Islet of Langerhans (tissue), 1 donor: ENCODE results near the gene AGPAT4.
"Not testable (repeated sequence)": the region's sequence is repeated elsewhere in the genome, so short reads cannot be mapped to it uniquely, and the experiment has no call there.

ENCODE experiments used
- FAIRE-seq: peaks from one replicate; lab custom pipeline; 2011; peaks lifted over from hg19 to GRCh38; lab: Jason Lieb, UNC

Gene AGPAT4

DNA sequence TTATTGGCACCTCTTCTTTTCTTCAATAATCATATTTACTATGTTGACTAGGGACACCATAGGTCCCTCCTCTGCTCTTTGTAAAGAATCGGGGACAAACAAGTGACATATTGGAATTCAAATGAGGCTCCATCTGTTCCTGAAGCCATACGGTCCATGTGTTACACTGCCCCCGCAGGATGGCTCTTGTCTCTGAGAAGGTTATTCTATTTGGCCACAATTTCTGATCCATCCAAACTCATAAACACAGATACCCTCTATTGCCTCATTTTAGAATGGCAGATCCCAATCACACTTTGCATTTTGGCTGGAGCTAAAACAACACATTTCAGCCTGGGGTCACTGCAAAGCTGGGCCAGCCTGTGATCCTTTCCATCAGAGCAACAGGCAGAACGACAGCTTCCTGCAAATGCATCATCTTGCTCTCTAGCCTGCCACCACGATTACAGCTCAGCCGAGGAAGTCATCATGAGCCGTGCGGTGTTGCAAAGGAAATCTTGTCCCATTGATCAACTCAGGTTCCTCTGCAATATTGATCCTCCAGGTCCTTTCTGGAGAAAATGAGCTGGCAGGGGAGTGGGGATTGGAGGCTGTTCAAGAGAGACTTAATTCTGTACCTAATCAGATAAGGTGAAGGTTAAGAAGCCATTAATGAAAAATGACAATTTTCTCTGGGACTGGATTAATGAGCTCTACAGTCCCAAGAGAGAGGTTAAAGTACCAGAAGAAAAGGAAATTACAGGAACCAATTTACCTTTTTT is 73.1 kb downstream of the AGPAT4 start:
- FAIRE-seq, result no peak

DNA sequence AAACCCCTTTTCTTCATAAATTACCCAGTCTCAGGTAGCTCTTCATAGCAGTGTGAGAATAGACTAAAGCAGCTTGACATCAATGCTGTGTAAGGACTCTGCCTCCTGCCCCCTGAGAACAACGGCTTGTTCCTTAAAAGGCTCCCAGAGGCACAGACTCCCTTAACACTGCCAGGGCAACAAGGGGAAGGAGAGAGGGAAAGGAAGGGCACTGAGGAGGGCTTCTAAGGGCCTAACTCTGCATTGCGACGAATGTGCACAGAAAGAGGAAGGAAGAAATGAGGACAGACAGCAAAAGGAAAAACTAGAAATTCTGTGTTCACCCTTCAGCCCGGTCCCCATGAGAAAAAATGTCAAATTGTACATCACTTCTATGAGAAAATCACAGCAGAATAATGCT is 74.0 kb downstream of the AGPAT4 start:
- no peak for FAIRE-seq

DNA sequence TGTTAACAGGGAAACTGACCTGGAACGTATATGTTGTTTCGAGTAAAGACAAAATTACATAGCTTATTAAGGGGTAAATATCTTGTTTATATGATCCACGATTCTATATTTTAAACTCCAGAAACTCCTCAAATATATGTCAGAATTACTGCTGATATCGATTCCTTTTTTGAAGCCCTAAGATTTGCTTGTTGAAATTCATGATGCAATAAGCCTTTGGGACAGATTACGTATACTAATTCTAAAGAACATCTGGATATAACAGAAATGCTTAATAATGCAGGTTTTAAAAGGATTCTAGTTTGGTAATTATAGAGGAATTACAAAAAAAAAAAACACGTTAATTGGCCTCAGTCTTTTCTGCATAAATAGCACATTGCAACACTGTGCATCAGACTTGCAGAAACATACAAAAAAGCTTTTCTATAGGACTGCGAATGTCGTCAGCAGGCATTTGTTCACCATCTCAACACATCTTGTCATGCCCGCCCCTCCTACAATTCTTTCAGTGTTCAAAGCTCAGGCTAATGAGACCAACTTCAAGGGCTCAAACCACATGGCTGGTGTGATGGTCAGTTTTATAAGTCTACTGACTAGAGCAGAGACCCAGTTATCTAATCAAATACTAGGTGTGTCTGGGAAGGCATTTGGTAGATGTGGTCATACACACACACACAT is 74.9 kb downstream of the AGPAT4 start:
- no peak for FAIRE-seq

DNA sequence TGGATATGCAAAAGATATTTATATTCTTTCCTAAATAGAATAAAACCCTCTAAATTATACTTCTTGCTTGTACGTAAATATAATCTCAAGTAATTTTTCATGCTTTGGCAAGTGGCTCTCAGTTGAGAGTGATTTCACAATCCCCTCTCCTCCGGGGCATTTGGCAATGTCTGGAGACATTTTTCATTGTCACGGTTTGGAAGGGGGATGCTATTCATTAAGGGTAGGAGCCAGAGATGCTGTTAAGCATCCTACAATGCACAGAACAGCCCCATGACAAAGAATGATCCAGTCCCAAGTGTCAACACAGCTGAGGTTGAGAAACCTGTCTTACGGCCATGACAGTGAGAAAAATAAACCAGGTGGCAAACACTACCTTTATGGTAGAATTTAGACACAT is 75.7 kb downstream of the AGPAT4 start:
- FAIRE-seq, result no peak

DNA sequence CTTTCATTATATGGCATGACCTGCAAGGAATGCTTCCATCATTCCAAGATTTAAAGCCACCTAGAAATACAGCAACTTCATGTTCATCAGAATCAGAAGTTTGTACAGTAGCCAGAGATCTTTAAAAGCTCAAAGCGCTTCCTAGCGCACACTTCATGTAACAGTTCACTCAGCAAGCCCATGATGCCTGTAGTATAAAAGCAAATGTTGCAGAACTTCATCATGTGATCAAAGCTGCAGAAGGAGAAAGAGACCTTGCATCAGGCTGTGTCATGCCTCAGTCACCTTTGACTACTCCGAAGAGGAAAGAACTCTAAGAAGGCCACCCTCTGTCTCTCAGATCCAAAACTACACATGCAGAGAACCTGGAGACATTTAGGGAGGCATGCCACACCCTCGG is 78.5 kb downstream of the AGPAT4 start:
- no peak for FAIRE-seq

DNA sequence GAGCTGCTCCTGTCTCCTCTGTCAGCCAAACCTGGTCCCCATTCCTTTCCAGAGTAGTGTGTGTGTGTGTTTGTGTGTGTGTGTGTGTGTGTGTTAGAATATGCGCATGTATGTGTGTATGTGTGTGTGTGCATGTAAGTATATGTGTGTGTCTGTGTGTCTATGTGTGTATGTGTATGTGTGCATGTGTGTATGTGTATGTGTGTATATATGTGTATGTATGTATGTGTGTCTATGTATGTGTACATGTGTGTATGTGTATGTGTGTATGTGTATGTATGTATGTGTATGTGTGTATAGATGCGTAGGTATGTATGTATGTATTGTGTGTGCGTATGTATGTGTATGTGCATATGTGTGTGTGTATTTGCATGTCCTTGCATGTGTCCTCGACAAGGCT is 79.5 kb downstream of the AGPAT4 start:
- no peak for FAIRE-seq

DNA sequence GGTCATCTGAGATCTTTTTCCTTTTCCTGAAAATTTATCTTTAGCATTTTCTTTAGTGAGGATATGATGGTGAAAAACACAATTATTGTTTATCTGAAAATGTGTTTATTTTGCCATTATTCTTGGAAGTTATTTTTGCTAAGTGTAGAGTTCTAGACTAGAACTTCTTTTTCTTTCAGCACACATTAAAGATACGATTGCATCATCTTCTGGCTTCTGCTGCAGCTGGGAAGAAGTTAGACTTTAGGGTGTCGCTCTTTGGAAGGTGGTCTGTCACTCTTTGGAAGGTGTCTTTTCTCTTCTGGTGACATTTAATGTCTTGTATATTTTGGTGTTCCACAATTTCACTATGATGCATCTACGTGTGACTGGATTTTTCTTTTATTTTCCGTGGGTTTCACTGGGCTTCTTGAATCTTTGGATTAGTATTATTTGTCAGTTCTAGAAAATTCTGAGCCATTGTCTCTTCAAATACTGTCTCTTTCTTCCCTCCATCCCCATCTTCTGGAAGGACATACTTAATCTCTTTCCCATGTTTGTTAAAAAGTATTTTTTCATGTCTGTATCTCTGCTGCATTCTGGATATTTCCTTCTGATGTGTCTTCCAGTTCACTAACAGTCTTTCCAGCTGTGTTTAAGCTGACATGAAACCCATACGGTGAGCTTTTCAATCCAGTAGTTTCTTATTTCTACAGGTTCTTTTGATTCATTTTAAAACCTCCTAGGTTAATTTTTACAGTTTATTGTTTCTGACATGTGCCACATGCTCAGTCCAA is 81.0 kb downstream of the AGPAT4 start:
- FAIRE-seq, result no peak

DNA sequence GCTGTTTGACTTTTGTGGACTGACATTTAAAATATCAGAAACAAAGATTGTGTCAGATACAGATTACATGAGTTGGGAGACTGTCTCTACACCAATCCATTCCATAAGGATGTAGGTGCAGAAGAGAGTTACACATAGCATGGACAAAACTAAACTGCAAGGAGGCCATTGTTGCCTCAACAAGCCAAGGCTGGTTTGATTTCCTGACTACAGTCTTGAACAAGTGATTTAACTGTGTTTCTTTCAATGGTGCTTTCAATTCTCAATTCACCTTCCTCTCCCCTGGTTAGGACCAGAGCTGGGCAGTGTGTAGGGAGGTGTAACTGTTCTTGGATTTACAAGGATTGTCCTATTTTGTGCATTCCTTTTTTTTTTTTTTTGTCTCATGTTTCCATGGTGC is 82.2 kb downstream of the AGPAT4 start:
- no peak for FAIRE-seq

DNA sequence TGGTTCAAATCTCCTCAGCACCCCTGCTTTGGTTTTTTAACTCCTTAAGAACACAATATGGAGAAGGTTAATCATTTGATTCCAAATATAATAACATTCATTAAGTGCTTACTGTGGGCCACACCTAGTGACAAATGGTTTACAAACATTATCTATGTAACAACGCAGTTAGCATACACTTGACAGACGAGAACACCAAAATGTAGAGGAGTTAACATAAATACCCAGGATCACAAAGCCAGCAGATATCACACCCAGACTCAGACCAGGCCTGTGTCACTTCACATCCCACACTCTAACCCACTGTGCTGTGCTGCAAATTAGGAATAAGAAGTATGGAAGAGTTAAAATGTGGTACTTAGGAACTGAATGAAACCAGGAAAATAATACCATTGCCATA is 82.9 kb downstream of the AGPAT4 start:
- no peak for FAIRE-seq

DNA sequence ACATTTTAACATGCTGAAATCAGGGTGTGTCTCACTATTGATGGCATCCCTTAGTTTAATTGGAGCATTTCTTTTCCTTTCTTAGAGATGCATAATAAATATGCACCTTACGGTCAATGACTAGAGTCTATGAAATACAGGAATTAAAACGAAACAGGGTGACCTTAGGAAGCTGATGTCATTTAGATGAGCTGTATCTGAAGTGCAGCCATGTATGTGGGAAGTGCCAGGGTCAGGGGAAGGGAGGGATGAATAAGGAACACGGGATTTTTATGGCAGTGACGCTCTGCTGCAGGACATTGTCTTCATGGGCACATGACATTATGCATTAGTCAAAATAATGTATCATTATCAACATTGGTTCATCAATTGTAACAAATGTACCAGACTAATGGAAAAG is 84.0 kb downstream of the AGPAT4 start:
- FAIRE-seq, result no peak

DNA sequence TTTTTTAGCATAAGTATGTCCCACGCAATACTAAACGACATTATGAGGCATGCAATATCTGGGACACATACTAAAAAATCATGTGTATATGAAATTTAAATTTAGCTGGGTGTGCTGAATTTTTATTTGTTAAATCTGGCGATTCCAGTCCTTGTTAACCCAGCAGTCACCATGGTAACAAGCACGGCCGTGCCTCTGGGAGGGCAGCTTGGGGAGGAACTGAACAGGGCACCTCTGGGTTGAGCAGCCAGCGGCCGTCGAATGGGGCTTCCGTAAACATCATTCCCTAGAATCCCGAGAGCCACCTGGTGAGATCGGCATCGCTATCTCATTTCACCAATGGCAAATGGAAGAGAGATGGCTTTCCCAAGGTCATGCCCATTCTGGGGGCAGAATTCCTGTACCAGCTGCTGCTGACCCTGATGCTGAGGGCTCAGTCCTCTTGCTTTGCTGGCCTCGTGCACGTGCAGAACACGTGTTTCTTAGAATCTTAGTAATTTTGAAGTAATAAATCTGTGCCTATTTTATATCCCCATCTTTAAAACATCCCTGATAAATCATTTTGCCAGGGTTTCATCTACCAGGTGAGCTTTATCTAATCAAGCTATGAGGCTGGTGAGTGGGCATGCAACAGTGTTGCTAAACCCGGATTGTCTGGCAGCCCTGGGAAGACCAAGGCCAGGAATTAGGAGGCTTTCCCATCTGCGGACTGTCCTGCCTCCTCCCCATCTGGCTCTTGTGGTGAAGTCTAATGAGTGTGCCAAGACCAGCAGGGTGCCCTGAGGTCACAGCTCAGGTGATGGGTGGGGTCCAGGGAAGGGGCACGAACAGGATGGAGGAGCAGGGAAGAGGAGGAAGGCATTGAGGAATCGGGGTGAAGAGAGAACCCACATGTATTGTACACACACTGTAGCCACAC is 85.1 kb downstream of the AGPAT4 start:
- FAIRE-seq, result no peak

DNA sequence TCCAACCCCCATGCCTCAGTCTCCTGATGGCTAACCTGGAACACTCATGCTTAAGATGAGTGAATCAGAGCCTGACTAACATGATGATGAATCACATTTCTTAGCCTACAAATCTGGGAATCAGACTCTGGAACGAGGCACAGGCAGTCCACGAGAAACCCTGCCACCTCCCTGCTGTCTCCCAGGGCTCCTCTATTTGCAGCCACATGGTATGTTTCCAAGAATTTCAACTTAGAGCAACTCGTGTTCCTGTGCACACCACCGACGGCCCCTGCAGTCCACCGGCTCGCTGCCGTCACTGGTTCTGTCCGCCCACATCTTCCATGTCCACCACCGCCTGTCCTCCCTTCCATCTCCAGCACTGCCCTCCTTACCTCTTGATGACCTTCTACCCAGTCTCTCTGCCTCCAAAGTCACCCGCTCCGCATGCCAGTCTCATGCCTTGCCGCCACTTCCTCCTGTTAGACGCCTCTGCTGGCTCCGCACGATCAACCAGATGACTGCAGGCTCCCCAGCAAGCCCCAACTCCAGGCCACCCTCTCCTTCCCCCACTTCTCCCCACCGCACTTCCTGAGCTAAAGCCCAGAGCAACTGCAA is 87.6 kb downstream of the AGPAT4 start:
- no peak for FAIRE-seq

DNA sequence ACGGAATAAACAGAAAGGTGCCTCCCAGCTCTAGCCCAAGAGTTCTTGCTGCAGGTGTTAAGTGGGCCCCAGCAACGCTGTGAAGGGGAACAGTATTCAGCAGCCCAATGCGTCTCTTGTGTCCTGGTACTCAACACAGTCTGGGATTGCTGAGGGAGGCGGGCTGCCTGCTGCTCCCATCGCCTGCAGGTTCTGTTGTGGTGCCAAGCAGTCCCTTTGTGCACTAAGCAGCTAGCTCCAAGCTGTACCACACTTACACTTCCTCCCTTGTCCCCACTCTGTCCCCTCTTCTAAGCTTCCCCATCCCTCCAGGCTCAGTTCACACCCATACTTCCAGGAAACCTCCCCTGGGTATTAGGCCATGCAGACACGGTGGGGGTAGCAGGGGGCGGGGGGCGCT is 92.7 kb downstream of the AGPAT4 start:
- no peak for FAIRE-seq

DNA sequence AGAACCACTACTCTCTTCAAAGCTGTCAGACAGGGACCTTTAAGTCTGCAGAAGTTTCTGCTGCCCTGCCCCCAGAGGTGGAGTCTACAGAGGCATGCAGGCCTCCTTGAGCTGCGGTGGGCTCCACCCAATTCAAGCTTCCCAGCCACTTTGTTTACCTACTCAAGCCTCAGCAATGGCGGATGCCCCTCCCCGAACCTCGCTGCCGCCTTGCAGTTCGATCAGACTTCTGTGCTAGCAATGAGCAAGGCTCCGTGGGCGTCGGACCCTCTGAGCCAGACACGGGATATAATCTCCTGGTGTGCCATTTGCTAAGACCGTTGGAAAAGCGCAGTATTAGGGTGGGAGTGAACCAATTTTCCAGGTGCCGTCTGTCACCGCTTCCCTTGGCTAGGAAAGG is 95.7 kb downstream of the AGPAT4 start:
- FAIRE-seq, result not testable (repeated sequence)

DNA sequence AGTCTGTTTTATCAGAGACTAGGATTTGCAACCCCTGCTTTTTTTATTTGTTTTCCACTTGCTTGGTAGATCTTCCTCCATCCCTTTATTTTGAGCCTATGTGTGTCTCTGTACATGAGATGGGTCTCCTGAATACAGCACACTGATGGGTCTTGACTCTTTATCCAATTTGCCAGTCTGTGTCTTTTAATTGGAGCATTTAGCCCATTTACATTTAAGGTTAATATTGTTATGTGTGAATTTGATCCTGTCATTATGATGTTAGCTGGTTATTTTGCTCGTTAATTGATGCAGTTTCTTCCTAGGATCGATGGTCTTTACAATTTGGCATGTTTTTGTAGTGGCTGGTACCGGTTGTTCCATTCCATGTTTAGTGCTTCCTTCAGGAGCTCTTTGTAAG is 97.4 kb downstream of the AGPAT4 start:
- FAIRE-seq, result not testable (repeated sequence)

DNA sequence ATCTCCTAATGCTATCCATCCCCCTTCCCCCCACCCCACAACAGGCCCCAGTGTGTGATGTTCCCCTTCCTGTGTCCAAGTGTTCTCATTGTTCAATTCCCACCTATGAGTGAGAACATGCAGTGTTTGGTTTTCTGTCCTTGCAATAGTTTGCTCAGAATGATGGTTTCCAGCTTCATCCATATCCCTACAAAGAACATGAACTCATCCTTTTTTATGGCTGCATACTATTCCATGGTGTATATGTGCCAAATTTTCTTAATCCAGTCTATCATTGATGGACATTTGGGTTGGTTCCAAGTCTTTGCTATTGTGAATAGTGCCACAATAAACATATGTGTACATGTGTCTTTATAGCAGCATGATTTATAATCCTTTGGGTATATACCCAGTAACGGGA is 101.1 kb downstream of the AGPAT4 start:
- not testable (repeated sequence) for FAIRE-seq

DNA sequence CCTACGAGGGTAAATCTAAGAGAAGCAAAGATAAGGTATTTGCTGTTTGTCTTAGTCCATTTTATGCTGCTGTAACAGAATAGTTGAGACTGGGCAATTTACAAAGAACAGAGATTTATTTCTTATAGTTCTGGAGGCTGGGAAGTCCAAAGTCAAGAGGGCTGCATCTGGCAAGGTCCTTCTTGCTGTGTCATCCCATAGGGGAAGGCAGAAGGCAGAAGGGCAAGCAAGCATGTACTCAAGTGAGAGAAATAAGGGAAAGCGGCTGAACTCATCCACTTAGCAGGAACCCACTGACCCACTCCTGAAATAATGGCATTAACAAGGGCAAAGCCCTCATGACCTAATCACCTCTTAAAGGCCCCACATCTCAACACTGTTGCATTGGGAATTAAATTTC is 102.7 kb downstream of the AGPAT4 start:
- no peak for FAIRE-seq

DNA sequence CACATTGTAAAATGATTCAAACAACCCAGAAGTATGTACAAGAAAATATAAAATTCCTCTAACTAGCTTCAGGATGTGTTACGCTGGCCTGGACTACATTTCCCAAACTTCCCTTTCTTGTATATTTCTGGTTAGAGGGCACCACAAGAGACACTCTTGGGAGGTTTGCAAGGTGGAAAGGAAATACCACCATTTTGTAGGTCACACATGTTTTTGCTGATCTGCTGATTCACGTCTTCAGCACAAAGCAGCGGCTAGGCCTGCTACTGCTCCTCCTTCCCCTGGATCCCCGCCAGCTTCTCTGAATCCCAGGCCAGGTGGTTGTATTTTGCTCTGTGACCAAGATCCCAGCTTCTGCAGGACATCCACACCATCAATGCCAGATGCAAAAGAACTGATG is 104.2 kb downstream of the AGPAT4 start:
- no peak for FAIRE-seq

DNA sequence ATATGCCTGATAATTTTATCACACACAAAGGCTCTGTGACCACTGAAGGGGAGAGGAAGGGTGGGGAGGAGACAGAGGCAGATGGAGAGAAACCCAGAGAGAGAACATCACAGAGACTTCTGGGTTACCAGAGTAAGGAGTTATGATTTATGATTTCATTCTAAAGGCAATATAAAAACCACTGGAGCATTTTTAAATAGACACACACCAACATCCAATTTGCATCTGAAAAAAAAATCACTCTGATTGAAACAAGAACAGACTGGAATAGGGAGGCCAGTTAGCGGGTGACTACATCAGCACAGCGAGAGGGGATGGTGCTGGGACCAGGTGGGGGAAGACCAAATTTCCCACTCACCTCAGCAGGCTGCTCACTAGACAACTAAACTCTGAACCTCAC is 104.8 kb downstream of the AGPAT4 start:
- FAIRE-seq, result no peak

DNA sequence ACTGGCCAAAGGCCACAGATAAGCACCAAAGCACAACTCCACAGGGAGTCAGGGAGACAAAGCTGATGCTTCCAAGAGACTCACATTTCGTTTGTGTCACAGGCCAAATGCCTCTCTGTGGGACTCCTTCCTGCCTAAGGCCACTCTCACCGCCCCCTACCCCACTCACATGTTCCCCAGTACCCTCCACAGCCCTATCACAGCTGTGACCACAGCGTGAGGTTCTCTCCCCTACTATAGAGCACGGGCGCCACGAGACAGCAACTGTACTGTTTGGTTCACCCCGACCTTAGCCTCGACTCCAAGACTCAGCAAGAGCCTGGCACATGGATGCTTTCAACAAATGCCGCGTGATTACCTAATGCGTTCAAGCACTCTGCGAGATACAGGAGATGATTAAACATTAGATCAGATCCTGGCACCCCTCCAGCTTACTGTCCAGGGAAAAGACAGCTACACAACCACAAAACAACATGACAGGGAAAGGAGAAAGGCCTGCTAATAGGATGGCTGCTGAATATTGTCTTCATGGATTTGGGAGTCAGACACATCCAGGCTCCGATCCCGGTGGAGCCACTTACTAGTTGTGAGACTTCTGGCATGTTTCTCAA is 105.5 kb downstream of the AGPAT4 start:
- no peak for FAIRE-seq

DNA sequence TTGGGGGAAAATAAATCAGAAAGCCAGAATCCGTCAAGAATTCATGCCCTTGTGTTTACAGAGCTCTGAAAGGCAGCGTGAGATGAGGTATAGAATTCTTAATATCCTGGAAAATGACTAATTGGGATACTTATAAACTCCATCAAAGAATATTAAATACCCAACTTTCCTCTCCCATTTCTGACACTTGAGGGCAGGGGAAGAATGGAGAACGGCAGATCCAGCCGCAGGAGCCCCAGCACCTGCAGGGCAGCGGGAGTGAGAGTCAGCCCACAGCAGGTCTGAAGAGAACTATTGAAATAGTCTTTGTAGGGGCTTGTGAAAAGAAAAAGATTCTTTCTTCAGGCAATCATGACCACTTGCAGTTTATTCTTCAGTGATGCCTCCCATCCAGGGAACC is 107.2 kb downstream of the AGPAT4 start:
- no peak for FAIRE-seq
